Uterus (tissue), 2 donors: ENCODE data around the gene HCN4.

Experiments used
- POLR2A ChIP-seq, 2 donors: fragments of 450-650 bp; IDR thresholded peaks; one replicate each; pipeline ENCODE4 v1.6.1; 2016; ENCODE audit warnings: antibody characterized with exemption in 2 of 2, mild to moderate bottlenecking in 1 of 2, moderate library complexity in 1 of 2
- TF ChIP-seq, protein P1 (sequence below), 4 experiments: fragments of 200-600 bp in 2 of 4; fragments of 450-650 bp in 2 of 4; sonication (generic) in 2 of 4; IDR thresholded peaks; one replicate each; pipeline ENCODE4 v1.5.1; 2016 to 2019; ENCODE audit warnings: antibody characterized with exemption in 4 of 4, mild to moderate bottlenecking in 2 of 4, moderate library complexity in 1 of 4

DNA sequence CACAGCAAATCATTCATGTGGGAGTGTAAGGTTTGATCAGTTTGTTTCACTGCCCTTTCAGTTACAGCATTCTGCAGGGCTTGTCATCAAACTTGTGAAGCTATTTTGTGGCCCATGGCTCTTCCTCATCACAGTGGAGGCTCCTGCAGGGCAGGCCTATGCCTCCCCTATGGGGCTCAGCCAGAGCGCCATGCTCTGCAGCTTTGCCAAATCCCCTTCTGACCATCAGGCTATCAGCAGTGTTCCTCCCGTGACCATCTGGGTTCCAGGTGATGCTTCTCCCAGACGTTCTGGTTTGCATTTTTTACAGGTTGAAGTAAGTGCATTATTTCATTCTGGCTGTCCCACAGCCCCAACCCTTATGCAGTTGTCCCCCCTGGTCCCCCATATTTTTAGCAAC is 46.1 kb upstream of the HCN4 start:
- TF ChIP-seq POLR2A (IDR thresholded peaks at IDR 0.05): no peak
- TF ChIP-seq, protein P1, sequence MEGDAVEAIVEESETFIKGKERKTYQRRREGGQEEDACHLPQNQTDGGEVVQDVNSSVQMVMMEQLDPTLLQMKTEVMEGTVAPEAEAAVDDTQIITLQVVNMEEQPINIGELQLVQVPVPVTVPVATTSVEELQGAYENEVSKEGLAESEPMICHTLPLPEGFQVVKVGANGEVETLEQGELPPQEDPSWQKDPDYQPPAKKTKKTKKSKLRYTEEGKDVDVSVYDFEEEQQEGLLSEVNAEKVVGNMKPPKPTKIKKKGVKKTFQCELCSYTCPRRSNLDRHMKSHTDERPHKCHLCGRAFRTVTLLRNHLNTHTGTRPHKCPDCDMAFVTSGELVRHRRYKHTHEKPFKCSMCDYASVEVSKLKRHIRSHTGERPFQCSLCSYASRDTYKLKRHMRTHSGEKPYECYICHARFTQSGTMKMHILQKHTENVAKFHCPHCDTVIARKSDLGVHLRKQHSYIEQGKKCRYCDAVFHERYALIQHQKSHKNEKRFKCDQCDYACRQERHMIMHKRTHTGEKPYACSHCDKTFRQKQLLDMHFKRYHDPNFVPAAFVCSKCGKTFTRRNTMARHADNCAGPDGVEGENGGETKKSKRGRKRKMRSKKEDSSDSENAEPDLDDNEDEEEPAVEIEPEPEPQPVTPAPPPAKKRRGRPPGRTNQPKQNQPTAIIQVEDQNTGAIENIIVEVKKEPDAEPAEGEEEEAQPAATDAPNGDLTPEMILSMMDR (IDR thresholded peaks at IDR 0.05): no peak
